ENCODE results near the gene F2RL1.
A peak's percentile ranks its signal among the peaks of the same experiment; 100 is the strongest.
"Not testable (repeated sequence)": the region's sequence is repeated elsewhere in the genome, so short reads cannot be mapped to it uniquely, and the experiment has no call there.

The F2RL1 gene

DNA sequence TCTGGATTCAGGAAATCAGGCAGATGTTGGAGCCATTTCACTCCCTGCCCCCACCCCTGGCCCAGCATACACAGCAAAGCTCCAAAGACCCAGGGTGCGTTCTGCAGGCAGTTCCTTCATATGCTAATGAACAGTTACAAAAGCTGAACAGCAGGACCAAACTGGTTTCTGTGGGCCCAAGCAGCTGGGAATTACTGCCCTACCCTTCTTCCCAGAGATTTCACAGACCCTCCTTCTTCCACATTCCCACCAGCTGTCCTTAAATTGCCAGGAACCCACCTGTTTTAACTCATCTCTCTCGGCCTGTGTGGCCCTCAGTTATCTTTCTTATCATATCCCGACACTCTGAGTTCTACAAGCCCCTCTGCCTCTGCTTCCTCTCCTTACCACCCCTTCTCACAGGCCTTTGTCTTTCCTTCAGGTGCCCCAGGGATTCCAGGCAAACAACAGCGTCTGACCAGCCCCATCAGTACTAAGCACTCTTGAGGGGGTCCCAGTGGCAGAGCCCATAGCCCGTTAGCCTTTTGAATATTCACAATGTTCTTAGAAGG is 10.6 kb upstream of the F2RL1 start:
- TF ChIP-seq, protein P1, sequence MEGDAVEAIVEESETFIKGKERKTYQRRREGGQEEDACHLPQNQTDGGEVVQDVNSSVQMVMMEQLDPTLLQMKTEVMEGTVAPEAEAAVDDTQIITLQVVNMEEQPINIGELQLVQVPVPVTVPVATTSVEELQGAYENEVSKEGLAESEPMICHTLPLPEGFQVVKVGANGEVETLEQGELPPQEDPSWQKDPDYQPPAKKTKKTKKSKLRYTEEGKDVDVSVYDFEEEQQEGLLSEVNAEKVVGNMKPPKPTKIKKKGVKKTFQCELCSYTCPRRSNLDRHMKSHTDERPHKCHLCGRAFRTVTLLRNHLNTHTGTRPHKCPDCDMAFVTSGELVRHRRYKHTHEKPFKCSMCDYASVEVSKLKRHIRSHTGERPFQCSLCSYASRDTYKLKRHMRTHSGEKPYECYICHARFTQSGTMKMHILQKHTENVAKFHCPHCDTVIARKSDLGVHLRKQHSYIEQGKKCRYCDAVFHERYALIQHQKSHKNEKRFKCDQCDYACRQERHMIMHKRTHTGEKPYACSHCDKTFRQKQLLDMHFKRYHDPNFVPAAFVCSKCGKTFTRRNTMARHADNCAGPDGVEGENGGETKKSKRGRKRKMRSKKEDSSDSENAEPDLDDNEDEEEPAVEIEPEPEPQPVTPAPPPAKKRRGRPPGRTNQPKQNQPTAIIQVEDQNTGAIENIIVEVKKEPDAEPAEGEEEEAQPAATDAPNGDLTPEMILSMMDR (conservative IDR thresholded peaks at IDR 0.05; ENCODE audit: low read length) = no peak
- DNase-seq (ENCODE audit: low read depth) = no peak
- H3K4me3 ChIP-seq (ENCODE audit: low read length) = no peak overlapping the region

DNA sequence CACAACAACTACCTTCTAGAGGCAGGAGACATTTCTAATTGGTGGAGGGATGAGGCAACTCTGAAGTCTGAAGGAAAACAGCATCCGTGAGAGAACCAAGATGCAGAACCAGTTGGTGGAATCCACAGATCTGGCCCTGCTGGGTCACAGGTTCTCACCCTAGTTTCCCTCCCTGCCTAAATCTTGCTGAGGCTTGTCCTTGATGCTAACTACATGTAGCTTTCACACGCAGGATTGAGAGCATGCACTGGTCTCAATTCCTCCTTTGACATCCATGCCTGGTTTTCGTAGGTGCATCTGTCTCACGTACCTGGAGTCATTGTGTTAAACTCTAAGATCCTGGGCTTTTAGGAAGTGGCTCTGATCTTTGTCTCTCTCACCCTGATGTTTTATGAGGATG is 9.7 kb upstream of the F2RL1 start:
- TF ChIP-seq, protein P1 (conservative IDR thresholded peaks at IDR 0.05; ENCODE audit: low read length) = no peak
- no peak for DNase-seq (ENCODE audit: low read depth)
- no peak overlapping the region for H3K4me3 ChIP-seq (ENCODE audit: low read length)

DNA sequence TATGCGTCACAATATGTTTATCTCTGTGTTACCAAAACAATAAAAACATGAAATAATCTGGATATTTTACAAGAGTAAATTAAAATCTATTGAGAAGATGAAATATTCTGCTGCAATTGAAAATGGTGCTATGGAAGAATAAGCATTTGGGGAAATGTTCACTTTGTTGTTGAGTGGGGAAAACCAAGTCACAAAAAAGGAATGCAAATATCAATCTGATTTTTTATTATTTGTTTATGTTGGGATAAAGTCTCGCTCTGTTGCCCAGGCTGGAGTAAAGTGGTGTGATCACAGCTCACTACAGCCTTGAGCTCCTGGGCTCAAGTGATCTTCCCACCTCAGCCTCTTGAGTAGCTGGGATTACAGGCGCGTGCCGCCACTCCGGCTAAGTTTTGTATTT is 8.6 kb upstream of the F2RL1 start:
- TF ChIP-seq, protein P1 (conservative IDR thresholded peaks at IDR 0.05; ENCODE audit: low read length) = no peak
- no peak for DNase-seq (ENCODE audit: low read depth)
- H3K4me3 ChIP-seq (ENCODE audit: low read length) = no peak overlapping the region

DNA sequence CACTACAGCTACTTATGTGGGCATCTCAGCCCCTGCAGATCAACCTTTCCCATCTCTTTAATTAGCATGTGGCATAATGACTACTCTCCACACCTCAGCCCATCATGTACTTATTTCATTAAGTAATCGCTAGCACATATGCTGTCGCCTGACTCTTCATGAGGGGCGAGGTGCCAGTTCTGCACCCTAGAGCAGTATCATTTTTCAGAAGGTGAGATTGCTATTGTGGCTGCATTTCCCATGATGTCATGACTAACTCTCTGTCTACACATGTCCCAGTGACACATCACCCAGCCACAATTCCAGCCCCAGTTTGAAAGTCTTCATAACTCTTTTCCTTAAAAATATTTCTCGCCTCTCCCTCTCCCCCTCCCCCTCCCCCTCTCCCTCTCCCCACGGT is 7.6 kb upstream of the F2RL1 start:
- no peak overlapping the region for H3K4me3 ChIP-seq (ENCODE audit: low read length)
- DNase-seq (ENCODE audit: low read depth) = peak; percentile 34
- TF ChIP-seq, protein P1 (conservative IDR thresholded peaks at IDR 0.05; ENCODE audit: low read length) = no peak

DNA sequence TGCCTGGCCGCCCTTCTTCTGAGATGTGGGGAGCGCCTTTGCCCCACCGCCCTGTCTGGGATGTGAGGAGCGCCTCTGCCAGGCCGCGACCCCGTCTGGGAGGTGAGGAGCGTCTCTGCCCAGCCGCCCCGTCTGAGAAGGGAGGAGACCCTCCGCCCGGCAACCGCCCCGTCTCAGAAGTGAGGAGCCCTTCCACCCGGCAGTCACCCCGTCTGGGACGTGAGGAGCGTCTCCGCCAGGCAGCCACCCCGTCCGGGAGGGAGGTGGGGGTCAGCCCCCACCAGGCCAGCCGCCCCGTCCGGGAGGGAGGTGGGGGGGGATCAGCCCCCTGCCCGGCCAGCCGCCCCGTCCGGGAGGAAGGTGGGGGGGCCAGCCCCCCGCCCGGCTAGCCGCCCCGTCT is 6.6 kb upstream of the F2RL1 start:
- H3K4me3 ChIP-seq (ENCODE audit: low read length); DNase-seq (ENCODE audit: low read depth): not testable (repeated sequence)

DNA sequence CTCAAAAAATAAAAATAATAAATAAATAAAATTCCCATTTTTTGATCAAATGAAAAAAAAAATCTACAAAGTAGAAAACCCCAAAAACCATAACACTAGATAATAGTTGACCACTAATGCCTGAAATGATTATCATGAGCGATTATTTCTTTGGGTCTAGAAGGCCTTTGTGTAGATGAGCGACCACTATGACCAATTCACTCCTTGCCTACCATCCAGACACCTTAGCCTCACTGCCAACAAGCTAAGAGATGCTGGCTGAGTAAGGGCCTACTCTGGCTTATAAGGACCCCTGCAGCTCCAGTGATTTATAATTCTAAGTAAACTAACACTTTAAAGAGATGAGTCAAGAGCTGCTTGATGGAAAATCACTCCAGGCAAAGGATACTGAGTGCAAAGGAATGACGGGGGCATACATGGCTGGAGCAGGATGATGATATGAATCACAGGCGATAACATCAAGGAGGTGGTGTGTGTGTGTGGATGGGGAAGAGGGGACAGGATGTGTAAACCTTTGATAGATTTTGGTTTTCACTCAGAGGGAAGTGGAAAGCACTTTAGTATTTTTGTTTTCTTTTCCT is 4.8 kb upstream of the F2RL1 start:
- DNase-seq (ENCODE audit: low read depth) = peak; percentile 72
- TF ChIP-seq, protein P1 (conservative IDR thresholded peaks at IDR 0.05; ENCODE audit: low read length) = no peak
- no peak overlapping the region for H3K4me3 ChIP-seq (ENCODE audit: low read length)

DNA sequence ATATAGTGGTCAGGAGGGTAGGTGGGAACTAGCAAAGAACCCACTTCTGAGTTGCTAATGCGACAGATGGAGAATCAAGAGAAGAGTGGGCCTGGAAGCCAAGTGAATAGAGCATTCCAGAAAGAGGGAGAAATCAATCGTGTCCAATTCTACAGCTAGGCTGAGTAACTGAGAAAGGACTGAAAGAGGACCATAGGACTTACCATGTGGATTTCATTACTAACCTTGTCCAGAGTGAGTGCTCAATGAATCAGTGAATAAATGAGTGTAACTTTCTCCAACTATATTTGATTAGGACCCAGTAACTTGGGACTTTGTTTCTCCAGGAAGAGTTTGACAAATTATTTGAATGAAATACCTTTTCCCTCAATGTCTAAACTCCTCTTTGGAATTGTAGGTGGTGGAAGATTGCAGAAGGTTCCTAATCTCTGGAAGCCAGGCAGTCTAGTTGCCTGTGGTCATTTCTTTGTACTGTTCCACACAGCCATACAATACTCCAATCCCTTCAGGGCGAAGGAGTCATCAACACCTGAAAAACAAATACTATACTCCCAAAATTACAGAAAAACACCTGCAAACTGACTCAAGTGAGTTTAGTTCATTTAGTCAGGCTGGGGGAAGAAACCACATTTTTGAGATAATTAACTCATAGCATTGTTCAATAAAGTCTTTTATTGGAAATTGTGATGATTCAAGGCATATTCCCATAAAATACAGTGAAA is 2.6 kb upstream of the F2RL1 start:
- TF ChIP-seq, protein P1 (conservative IDR thresholded peaks at IDR 0.05; ENCODE audit: low read length) = 0 out of 2 replicates have a peak, but pooled peaks have one; percentile 5
- DNase-seq (ENCODE audit: low read depth) = peak; percentile 54

More for the DNA sequence above, 2.6 kb upstream of the F2RL1 start:
- H3K4me3 ChIP-seq (ENCODE audit: low read length) = no peak overlapping the region
